ENCODE measurements around the gene C1orf159.

C1orf159 gene

GRCh38 chr1:1092149-1092855 is 23.6 kb downstream of the C1orf159 start:
- no peak for DNase-seq (ENCODE audit: low spot score)

DNA sequence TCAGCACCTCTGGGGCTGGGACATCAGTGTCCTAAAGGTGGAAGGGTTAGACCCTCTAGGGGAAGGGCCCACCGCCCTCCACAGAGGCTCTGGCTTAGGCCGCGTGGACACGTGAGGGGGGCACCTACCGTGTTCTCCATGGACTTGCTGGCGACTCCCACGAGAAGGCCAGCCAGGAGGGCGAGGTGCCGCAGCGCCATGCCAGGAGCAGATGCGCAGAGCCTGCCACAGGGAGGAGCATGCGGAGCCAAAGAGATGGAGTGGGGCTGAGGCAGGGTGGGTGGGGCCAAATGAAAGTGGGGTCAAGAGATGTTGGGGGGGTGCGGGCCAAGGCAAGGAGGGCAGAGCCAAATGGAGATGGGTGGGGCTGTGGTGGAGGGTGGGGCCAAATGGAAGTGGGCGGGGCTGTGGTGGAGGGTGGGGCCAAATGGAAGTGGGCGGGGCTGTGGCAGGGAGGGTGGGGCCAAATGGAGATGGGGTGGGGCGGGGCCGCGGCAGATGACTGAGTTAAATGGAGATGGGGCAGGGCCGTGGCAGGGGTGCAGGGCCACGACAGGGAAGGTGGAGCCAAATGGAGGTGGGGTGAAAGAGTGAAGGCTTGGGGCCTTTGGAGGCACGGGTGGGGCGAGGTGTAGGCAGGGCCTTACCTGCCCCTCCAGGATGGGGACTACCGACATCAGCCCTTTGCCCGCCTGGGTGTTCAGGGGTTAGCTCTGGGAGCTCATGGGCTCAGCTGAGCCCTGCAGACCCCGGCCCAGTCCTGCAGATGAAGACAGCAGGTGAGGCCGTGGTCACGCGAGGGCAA is 24.3 kb downstream of the C1orf159 start:
- no peak for DNase-seq (ENCODE audit: low spot score)

DNA sequence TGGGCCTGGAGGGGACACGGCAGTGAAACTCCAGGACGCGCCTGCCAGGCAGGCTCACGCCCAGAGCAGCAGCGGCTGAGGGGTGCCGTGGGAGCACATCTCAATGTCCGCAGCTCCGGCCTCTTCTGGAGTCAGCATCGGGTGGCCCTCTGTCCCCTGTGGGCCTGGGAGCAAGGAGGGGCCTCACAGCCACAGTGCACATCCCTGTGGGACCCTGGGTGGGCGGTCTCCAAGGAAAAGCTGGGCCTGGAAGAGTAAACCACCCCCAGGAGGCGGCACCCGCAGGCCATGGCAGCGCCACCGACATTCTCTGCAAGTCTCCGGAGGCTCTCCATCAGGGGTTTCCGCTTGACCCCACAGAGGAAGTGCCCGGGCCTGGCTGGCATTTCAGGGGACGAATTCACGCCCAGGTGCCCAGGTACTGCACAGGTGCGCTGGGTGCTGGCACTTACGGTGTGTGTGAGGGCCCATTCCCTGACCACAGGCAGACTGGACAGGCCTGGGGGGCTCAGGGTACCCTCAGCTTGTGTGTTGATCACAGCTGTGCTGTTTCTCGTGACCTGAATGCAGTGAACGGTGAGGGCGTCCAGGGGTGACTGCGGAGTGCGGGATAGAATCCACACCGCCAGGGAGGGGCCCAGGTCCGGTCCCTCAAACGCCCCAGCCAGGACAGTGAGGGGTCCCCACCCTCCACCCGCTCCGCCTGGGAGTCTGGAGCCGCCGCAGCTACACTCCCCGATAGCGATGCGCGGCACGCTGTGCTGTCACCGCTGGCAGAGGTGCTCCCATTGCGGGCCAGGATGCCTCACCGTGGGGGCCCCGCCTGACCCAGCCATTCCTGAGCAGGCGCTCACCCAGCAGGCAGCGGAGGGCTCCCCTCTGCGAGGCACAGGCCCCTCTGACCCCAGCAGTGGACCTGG is 25.2 kb downstream of the C1orf159 start:
- DNase-seq (ENCODE audit: low spot score), result no peak

- no peak for DNase-seq (ENCODE audit: low spot score)
These were observed 26.0 kb downstream of the C1orf159 start for GRCh38 chr1:1089731-1090423.

DNA sequence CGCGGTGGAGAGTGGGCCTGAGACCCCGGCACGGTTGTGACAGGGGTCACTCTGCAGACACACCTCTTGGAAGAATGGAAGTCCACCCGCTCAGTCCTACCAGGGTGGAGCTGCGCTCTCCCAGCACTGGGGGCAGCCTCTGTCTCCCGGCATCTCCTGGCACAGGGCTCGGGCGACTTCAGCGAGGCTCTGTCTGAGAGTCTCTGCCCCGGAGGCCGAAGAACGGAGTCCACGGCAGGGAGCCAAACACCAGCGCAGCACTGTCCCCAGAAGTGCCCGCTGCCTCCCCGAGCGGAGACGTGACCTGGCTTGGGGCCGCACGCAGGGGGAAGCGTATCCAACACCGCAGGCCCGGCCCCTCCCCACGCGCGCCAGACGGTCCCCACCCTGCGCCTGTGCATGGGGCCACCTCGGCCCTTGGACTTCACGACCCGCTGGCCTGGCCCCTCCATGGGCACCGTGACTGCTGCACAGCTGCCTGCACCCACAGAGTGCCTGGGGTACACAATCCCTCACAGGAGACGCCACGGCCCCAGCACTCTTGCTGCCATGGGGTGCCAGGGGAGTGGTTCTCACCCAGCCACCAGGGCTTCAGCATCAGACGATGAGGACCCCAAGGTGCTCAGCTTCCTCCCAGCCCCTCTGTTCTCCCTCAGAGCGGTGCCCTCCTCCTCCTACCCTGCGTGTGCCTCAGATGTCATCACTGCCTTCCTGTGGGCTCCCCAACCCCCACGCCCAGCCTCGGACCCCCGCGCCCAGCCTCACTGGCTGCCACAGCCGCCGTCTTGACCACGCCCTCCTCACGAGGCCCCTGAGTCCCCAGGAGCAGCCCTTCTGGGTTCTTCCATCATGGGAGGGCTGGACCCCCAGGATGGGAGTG is 26.8 kb downstream of the C1orf159 start:
- no peak for DNase-seq (ENCODE audit: low spot score)

DNA sequence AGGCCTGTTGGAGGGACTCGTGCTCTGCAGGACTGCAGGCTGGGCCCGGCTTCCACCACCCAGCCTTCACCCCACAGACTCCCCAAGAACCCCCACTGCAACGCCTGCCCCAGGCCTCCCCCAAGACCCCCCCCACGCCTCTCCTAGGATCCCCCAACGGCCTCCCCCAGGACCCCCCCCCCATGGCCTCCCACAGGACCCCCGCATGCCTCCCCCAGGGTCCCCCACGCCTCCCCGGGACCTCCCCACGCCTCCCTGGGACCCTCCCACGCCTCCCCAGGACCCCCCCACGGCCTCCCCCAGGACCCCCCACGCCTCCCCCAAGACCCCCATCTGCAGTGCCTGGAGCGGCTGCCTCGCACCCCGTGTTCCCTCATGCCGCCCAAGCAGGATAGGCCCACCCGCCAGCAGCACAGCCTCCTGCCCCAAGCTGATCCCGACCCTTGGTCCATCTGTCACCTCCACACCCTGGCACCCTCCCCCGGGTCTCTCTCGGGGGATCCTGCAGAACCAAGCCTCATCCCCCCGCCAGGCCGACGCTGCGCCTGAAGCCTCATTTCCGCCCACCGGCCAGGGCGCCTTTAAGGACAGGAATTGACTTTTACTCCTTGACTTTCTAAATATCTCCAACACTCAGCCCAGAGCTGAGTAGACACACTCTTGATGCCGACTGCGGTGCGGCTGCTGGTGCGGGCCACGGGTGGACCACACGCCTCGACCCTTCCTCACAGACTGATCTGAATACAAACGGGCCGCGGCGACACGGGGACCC is 27.7 kb downstream of the C1orf159 start:
- no peak for DNase-seq (ENCODE audit: low spot score)

- no peak for DNase-seq (ENCODE audit: low spot score)
These were observed 28.4 kb downstream of the C1orf159 start for GRCh38 chr1:1087351-1088028.

GRCh38 chr1:1086911-1087341 is 29.0 kb downstream of the C1orf159 start:
- DNase-seq (ENCODE audit: low spot score), result no peak

GRCh38 chr1:1085911-1086841 is 29.7 kb downstream of the C1orf159 start:
- no peak for DNase-seq (ENCODE audit: low spot score)

GRCh38 chr1:1085171-1085841 is 30.6 kb downstream of the C1orf159 start:
- DNase-seq (ENCODE audit: low spot score), result no peak

GRCh38 chr1:1084372-1085170 is 31.3 kb downstream of the C1orf159 start:
- no peak for DNase-seq (ENCODE audit: low spot score)

DNA sequence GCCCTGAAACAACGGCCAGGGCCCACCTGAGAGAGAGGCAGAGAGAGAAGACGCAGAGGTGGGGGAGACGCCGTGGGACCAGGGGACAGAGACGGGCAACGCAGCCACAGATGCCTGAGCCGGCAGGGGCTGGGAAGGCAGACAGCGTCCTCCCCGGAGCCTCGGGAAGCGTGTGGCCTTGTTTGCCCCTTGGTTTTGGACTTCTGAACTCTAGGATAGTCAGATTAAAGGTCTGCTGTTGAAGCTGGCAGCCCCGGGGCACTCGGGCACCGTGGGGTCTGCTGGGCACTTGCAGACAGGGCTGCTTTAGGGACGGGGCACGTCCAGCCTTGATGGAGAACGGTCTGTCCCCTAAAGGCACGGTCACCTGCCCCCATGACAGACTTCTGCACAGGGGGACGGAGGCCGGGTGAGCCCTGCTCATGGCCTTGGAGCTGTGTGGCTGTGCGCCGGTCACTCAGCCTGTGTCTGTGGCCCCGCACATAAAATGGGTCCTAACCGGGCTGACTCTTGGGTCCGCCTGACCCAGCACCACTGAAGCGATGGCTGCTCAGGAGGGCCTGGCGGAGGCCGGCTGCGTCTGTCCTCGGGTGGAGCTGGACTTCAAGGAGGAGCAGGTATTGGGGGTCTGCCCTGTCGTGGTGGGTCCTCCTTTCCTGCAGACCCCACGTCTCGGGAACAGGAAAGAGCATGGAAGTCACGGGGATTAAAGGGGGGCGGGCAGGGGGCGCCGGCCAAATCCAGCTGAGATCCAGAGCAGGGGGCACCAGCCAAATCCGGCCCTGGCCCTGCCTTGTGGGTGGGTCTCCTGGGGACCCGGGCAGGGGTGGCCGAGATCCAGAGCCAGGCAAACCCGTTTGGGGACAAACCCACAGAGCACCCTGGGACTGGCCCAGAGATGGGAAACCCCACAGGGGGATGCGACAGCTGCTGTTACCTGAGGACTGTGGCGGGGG is 32.2 kb downstream of the C1orf159 start:
- DNase-seq (ENCODE audit: low spot score), result peak; percentile 1

DNA sequence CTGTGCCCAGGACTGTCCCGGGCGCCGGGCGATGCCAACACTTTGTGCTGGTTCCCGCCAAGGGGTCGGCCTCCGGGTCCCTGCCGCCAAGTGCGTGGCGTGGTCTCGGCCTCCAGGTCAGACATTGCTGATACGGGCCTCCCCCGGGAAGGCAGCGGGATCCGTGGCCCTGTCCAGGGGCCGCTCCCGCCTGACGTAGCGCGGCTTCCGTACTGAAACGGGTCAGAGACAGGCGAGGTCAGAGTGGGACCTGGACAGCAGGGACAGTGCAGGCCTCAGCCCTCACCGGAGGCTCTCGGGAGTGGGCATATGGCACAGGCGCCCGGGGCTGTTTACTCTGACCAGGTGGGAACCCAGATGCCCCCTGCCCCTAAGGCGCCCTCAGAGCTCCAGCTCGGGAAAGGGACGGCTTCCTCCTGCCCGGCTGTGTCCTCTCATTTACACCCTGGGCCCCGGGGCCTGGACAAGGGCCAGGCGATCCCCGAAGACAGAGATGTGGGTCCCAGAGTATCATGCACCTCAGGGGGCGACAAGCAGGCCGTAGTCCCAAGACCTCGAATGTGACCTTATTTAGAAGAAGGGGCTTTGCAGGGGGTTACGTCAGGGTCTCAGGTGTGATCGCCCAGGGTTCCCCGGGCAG is 33.0 kb downstream of the C1orf159 start:
- DNase-seq (ENCODE audit: low spot score), result peak; percentile 1

DNA sequence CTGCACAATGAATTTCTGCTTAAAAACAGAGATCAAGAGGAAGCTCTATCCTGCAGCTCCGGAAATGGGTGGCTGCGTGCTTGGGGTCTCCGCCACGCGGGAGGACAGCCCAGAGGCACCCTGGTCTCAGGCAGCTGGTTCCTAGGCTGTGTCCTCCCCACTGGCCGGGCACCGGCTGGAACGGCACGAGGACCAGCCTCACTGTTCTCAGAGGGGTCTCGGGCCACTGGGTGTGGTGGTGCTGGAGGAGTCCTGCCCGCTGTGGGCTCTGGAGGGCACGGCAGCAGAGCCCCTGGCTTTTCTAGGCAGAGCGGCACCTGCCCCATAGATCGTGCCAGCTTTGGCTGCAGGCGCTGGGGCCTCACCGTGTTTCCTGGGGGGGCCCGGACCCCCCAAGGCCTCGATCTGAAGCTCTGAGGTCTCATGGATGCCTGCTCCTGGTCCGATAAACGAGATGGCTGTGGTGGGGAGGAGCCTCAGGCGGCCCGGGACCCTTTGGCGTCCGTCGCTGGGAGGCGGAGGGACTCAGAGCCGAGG is 33.6 kb downstream of the C1orf159 start:
- peak; percentile 5 for DNase-seq (ENCODE audit: low spot score)
